ENCODE measurements around the gene SPACDR.
A peak's percentile ranks its signal among the peaks of the same experiment; 100 is the strongest.

The SPACDR gene

GRCh38 chr7:100413346-100413745 is 50.7 kb downstream of the SPACDR start:
- DNase-seq (ENCODE audit: low spot score), result no peak

- no peak for DNase-seq (ENCODE audit: low spot score)
Observed at GRCh38 chr7:100411101-100411500, 53.0 kb downstream of the SPACDR start.

- DNase-seq (ENCODE audit: low spot score), result peak; percentile 83
Observed at GRCh38 chr7:100407285-100408180, 56.5 kb downstream of the SPACDR start.

GRCh38 chr7:100406767-100407166 is 57.3 kb downstream of the SPACDR start:
- DNase-seq (ENCODE audit: low spot score), result peak; percentile 59

Measured in AG20443 (cell line).